AG09309 (cell line): Measurements from ENCODE around the gene ARHGAP26.

Experiments
- DNase-seq: peaks from one replicate; pipeline ENCODE4 v3.0.0-alpha.2; 2010; ENCODE audit warnings: low read depth
- H3K4me3 ChIP-seq: 2 replicates; pipeline ENCODE4 v1.5.1; 2011; ENCODE audit warnings: mild to moderate bottlenecking, low read depth, low read length, moderate library complexity; ENCODE audit not compliant: control insufficient read depth
- TF ChIP-seq, protein P1 (sequence below): IDR thresholded peaks from 2 replicates; pipeline ENCODE4 v1.5.1; 2011; ENCODE audit warnings: mild to moderate bottlenecking, low read depth, low read length, inconsistent platforms; ENCODE audit not compliant: insufficient read depth, control insufficient read depth; ENCODE audit errors: missing control alignments

ARHGAP26 gene

GRCh38 chr5:142792865-142793232 is 22.7 kb downstream of the ARHGAP26 start:
- H3K4me3 ChIP-seq: no peak overlapping the region
- TF ChIP-seq, protein P1, sequence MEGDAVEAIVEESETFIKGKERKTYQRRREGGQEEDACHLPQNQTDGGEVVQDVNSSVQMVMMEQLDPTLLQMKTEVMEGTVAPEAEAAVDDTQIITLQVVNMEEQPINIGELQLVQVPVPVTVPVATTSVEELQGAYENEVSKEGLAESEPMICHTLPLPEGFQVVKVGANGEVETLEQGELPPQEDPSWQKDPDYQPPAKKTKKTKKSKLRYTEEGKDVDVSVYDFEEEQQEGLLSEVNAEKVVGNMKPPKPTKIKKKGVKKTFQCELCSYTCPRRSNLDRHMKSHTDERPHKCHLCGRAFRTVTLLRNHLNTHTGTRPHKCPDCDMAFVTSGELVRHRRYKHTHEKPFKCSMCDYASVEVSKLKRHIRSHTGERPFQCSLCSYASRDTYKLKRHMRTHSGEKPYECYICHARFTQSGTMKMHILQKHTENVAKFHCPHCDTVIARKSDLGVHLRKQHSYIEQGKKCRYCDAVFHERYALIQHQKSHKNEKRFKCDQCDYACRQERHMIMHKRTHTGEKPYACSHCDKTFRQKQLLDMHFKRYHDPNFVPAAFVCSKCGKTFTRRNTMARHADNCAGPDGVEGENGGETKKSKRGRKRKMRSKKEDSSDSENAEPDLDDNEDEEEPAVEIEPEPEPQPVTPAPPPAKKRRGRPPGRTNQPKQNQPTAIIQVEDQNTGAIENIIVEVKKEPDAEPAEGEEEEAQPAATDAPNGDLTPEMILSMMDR: no peak
- DNase-seq: no peak

- TF ChIP-seq, protein P1: no peak
- H3K4me3 ChIP-seq: no peak overlapping the region
- DNase-seq: no peak
These were observed 24.4 kb downstream of the ARHGAP26 start for GRCh38 chr5:142794537-142794936.

DNA sequence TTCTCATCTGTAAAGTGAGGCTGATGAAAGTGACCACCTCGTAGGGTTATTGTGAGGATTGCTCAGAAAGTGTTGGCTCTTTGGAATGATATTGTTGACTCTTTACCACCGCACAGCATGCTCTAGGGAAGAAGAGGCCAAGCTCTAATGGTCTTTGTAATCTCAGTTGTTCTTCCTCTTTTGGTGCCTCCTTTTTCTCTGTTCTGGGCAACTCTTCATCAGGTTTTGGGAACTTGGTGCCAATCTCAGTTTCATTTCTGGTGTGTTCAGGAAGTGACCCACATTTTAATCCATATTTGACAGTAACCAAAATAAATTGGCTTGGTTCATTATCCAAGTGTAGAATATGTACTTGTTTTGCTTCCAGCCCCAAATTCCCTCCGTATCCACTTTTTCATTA is 25.1 kb downstream of the ARHGAP26 start:
- TF ChIP-seq, protein P1: no peak
- no peak overlapping the region for H3K4me3 ChIP-seq
- no peak for DNase-seq

DNA sequence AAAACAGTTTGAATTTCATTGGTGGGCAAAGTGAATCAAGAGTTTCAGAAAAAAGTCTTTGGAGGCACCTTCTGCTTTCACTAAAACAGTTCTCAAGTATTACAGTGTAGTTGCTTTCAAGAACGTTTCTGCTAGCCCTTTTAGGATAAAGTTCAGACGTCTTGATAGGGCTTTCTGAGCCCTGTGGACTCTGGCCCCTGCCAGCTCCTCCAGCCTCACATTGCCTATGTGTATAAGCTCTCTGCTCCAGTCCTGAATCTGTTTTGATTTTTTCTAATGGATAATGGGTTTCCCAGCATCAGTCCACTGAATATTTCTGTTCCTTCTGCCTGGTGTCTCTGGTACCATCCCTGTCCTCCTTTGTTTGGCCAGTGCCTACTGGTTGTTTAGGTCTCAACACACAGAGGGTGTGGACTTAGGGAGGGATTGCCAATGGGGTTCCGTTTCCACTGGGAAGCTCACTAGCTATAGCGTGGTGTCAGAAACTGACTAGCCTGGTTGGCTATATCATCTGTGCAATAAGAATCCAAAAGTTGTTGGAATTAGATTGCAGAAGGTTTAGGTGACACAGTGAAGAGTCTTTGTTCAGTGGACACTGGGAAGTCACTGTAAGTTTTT is 26.4 kb downstream of the ARHGAP26 start:
- DNase-seq: no peak
- TF ChIP-seq, protein P1: no peak
- no peak overlapping the region for H3K4me3 ChIP-seq

DNA sequence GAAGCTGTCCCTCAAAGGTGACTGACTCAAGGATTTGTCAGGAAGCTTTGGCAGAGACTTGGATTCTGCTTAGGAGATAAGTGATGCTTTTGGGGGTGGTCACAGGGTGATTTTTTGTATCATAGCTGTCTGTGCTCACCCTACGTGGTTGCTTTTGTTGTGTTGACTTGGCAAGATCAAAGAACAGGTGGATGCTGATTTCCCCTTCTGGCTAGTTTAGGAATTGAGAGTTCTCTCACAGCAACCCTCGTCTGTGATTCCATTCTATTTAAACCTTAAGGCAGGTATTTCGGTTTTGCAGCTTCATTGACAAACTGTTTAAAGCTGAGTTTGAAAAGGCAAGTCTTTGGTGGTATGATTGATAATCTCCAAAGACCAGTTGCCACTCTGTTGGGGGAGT is 27.2 kb downstream of the ARHGAP26 start:
- no peak for DNase-seq
- H3K4me3 ChIP-seq: no peak overlapping the region
- TF ChIP-seq, protein P1: no peak

DNA sequence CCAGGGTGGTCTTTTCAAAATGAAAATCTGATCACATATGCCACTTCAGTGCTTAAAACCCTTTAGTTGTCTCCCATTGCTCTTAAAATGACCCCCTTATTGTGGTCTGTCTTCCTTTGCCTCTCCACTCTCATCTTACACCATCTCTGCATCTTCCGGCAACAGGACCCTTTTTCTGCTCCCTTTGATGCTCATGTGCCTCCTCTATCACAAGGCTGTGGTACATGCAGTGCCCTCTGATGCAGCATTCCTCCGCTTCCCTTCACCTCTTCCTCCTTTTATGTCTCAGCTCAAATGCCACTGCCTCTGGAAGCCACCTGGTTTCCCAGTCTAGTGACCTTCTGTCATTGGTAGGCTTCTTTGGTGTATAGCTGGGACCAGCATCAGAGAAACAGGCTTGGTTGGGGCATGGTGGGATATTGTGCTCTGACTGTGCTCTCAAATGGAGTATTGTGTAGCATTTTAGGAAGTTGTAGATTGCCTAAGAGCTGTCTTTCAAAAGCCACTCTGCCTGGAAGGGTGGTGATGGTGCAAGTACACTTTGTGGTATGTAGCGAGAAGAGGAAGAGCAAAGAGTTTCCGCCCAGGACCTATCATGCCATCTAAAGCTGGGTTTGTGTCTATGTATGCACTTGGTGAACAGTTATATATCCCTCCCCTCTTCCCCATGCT is 28.1 kb downstream of the ARHGAP26 start:
- H3K4me3 ChIP-seq: no peak overlapping the region
- TF ChIP-seq, protein P1: no peak
- no peak for DNase-seq
